GM06990 (cell line): ENCODE measurements around the gene ZFP91.
A peak's percentile ranks its signal among the peaks of the same experiment; 100 is the strongest.

Source experiments
- DNase-seq: peaks from one replicate; pipeline ENCODE4 v3.0.0-alpha.2; 2011; ENCODE audit not compliant: insufficient read length; ENCODE audit errors: extremely low read depth
- H3K27me3 ChIP-seq: replicated peaks from 2 replicates; pipeline ENCODE4 v1.6.0; 2011; ENCODE audit warnings: low read length; ENCODE audit not compliant: control insufficient read depth, insufficient read depth
- H3K36me3 ChIP-seq: 2 replicates; pipeline ENCODE4 v1.5.1; 2011; ENCODE audit warnings: low read length; ENCODE audit not compliant: control insufficient read depth, insufficient read depth
- H3K4me3 ChIP-seq: replicated peaks from 2 replicates; pipeline ENCODE4 v1.5.1; 2011; ENCODE audit warnings: low read depth, mild to moderate bottlenecking, control low read depth, low read length
- TF ChIP-seq, protein P1 (sequence below): IDR thresholded peaks from 2 replicates; pipeline ENCODE4 v1.5.1; 2011; ENCODE audit warnings: low read length, control low read depth, mild to moderate bottlenecking, inconsistent platforms; ENCODE audit not compliant: insufficient read depth, poor library complexity, severe bottlenecking

The ZFP91 gene

DNA sequence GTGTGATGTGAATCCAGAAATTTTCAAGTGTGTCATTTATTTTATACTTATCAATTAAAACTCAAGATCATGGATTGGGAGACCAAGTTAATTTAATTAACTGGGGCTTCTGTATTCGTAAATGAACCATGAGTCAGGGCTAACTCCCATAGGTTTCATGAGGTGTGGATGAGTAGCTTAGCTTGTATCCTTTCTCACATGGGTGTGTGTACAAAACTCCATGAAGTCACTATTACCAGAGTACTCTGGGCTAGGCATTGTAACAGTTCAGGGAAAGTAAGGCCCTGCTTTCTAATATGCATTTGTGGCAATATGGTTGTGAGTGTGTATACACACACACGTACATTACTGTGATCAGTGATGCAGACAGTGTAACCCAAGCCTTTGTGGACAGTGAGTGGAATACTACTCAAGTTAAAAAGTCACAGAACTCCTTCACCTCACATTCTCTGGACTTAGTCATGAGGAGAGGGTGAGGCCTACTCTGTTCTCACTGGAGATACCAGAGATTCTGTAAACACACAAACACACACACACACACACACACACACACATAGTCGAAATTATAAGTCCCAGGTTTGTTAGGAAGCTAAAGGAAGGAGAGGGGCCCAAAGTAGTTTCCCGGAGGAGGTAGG lies 47.1 kb downstream of the ZFP91 start:
- TF ChIP-seq, protein P1, sequence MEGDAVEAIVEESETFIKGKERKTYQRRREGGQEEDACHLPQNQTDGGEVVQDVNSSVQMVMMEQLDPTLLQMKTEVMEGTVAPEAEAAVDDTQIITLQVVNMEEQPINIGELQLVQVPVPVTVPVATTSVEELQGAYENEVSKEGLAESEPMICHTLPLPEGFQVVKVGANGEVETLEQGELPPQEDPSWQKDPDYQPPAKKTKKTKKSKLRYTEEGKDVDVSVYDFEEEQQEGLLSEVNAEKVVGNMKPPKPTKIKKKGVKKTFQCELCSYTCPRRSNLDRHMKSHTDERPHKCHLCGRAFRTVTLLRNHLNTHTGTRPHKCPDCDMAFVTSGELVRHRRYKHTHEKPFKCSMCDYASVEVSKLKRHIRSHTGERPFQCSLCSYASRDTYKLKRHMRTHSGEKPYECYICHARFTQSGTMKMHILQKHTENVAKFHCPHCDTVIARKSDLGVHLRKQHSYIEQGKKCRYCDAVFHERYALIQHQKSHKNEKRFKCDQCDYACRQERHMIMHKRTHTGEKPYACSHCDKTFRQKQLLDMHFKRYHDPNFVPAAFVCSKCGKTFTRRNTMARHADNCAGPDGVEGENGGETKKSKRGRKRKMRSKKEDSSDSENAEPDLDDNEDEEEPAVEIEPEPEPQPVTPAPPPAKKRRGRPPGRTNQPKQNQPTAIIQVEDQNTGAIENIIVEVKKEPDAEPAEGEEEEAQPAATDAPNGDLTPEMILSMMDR: no peak
- peaks cover 17% of the 10 kb centered on the region for H3K36me3 ChIP-seq
- no peaks in the 10 kb centered on the region for H3K27me3 ChIP-seq
- no peak for DNase-seq
- H3K4me3 ChIP-seq: no peak overlapping the region

DNA sequence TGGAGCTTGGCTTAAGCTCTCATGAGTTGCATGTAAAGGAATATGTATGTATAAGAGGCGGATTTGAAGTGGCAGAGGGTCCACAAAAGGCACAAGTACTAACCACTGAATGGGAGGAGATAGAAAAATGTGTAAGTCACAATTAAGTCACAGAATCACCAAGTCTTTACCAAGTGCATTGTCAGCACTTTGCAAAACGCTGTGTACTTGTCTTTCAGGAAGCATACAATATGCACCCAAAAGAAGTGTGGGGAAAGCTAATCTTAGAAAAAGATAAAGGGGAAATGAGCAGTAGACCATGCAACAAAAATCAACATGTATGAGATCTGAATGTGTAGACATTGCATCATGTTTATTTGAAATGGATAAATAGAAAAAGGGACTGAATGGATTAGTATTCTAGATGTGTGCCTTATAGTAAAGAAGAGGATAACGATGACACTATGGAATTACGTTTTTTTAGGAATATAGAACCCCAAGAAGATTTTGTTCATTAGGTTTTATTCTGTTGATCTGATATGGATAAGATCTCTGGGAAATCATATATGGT lies 48.1 kb downstream of the ZFP91 start:
- DNase-seq: no peak
- Histone ChIP-seq H3K36me3 (peaks cover 17% of the 10 kb centered on the region), H3K4me3 (no peak overlapping the region), H3K27me3 (no peaks in the 10 kb centered on the region)
- TF ChIP-seq, protein P1: no peak

DNA sequence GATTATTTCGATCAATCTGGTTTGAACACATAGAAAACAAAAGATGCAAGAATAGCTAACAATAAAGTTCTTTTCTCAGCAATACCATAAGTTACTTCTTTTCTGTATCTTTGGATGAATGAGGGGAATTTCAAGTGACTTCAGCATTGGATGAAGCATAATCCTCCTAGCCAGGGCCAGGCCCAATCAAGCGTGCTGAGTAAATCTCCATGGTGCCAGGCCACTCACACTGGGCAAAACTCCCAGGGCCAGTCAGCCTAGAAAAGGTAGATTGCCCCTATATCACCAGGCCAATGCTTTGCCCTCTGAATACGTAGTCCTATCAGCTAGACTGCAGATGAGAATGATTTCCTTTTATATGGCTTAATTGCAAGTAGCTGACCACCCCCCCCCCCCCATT lies 49.6 kb downstream of the ZFP91 start:
- H3K4me3 ChIP-seq: no peak overlapping the region
- peaks cover 13% of the 10 kb centered on the region for H3K36me3 ChIP-seq
- H3K27me3 ChIP-seq: no peaks in the 10 kb centered on the region
- DNase-seq: no peak
- TF ChIP-seq, protein P1: no peak

DNA sequence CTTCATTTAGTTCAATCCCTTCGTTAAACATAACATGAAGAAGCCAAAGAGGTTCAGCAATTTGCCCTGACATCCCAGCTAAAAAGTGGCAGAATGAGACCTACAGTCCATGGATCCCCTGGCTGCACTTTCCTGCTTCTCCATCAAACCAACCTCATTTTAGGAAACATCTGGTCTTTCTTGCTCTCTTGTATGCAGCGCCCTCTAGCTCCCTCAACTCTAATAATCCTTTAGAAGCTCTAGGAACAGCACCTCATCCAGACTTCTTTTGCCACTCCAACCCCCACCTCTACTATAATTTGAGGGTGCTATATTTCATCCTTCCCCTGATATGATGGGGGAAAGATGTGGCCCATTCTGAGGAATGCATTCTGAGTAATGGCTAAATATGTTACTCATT lies 51.0 kb downstream of the ZFP91 start:
- TF ChIP-seq, protein P1: peak; percentile 67
- DNase-seq: no peak
- Histone ChIP-seq H3K36me3 (peaks cover 5% of the 10 kb centered on the region), H3K4me3 (no peak overlapping the region), H3K27me3 (no peaks in the 10 kb centered on the region)

DNA sequence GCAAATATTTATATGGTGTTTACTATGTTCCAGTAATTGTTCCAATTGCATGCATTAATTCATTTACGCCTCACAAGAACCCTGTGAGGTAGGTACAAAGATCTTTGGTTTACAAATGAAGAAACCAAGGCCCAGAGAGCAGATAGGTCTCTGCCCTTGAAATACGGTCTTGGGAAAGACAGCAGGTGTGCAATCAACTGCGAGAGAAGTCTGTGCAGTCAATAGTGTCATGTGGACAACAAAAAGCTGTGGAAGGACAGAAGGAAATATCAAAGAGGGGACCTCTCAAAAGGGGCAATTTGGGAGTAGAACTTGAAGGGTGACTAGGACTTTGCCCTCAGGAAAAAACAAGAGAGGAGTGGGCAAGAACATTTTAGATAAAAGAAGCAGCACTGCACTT lies 52.5 kb downstream of the ZFP91 start:
- Histone ChIP-seq H3K36me3 (peaks cover 2% of the 10 kb centered on the region), H3K27me3 (no peaks in the 10 kb centered on the region), H3K4me3 (no peak overlapping the region)
- DNase-seq: no peak
- TF ChIP-seq, protein P1: no peak
